CD8-positive, alpha-beta memory T cell (primary cell): ENCODE results near the gene ITPR2. TPM values are rescaled to one million over a fixed set of nuclear protein-coding genes. Genes with fewer than 3 reads are reported as not detected.

Source experiments
- CTCF ChIA-PET: fragments of 350-600 bp; sonication (Branson Sonifier 250); formaldehyde crosslinking; loops from one replicate; lab custom pipeline; 2021; ENCODE audit warnings: antibody characterized with exemption; lab: Charles Lee
- POLR2A ChIA-PET: fragments of 350-600 bp; sonication (Branson Sonifier 250); formaldehyde crosslinking; loops from one replicate; lab custom pipeline; 2021; ENCODE audit warnings: antibody characterized with exemption; lab: Charles Lee
- DNase-seq, 5 donors: peaks; one replicate each; pipeline versions ENCODE4 v3.0.0 to v3.0.0-alpha.2; 2020 to 2022; ENCODE audit warnings: mixed read lengths in 1 of 5
- H3K27ac ChIP-seq: one replicate; pipeline ENCODE4 v1.7.0; 2013; ENCODE audit warnings: low read depth, mild to moderate bottlenecking, low read length, moderate library complexity
- H3K27me3 ChIP-seq: 2 replicates; pipeline ENCODE4 v1.7.0; 2013; ENCODE audit warnings: low read length, mild to moderate bottlenecking; ENCODE audit not compliant: insufficient read depth, poor library complexity, severe bottlenecking
- H3K36me3 ChIP-seq: 2 replicates; pipeline ENCODE4 v1.7.0; 2013; ENCODE audit warnings: mild to moderate bottlenecking, low read length, moderate library complexity; ENCODE audit not compliant: insufficient read depth
- H3K4me1 ChIP-seq: 2 replicates; pipeline ENCODE4 v1.7.0; 2013; ENCODE audit warnings: mild to moderate bottlenecking, low read length, moderate library complexity; ENCODE audit not compliant: insufficient read depth
- H3K4me3 ChIP-seq: 2 replicates; pipeline ENCODE4 v1.7.0; 2013; ENCODE audit warnings: mild to moderate bottlenecking, low read length
- H3K9me3 ChIP-seq: 2 replicates; pipeline ENCODE4 v1.7.0; 2013; ENCODE audit warnings: mild to moderate bottlenecking, low read length
- H3K27ac Mint-ChIP-seq, 8 donors: one replicate each; pipeline ENCODE4 v1.8.0; 2020 to 2021; ENCODE audit warnings: mixed read lengths in 8 of 8, mild to moderate bottlenecking in 6 of 8, inconsistent platforms in 3 of 8, moderate library complexity in 3 of 8
- H3K27me3 Mint-ChIP-seq, 2 donors: one replicate each; pipeline ENCODE4 v1.8.0; 2020 to 2021; ENCODE audit warnings: mixed read lengths in 2 of 2, mild to moderate bottlenecking in 1 of 2, moderate library complexity in 1 of 2
- H3K36me3 Mint-ChIP-seq, 3 donors: one replicate each; pipeline ENCODE4 v1.8.0; 2020 to 2021; ENCODE audit warnings: mixed read lengths in 3 of 3, inconsistent platforms in 1 of 3, mild to moderate bottlenecking in 1 of 3
- H3K4me1 Mint-ChIP-seq, 3 donors: one replicate each; pipeline ENCODE4 v1.8.0; 2020 to 2021; ENCODE audit warnings: mixed read lengths in 3 of 3, inconsistent platforms in 1 of 3, mild to moderate bottlenecking in 1 of 3
- H3K4me3 Mint-ChIP-seq, 7 donors: one replicate each; pipeline ENCODE4 v1.8.0; 2020 to 2021; ENCODE audit warnings: mixed read lengths in 7 of 7, mild to moderate bottlenecking in 6 of 7, moderate library complexity in 4 of 7, inconsistent platforms in 2 of 7
- H3K9me3 Mint-ChIP-seq, 5 donors: one replicate each; pipeline ENCODE4 v1.8.0; 2020 to 2022; ENCODE audit warnings: mixed read lengths in 5 of 5, mild to moderate bottlenecking in 3 of 5, moderate library complexity in 2 of 5, inconsistent platforms in 1 of 5
- polyA plus RNA-seq: library from polyadenylated mRNA; unstranded; fragments of 300-500 nt; fragmentation: Illumina TruSeq; gene quantifications from one replicate; pipeline ENCODE4 v1.2.3, GENCODE V29; 2021
- total RNA-seq, 2 experiments: library from RNA; stranded (reverse); gene quantifications; one replicate each; pipeline ENCODE4 v1.2.3, GENCODE V29; 2021

The ITPR2 gene
- total and polyA plus RNA-seq, 3 experiments from 2014 or later: 13.0 to 29.4 (median 24.0) TPM

DNA sequence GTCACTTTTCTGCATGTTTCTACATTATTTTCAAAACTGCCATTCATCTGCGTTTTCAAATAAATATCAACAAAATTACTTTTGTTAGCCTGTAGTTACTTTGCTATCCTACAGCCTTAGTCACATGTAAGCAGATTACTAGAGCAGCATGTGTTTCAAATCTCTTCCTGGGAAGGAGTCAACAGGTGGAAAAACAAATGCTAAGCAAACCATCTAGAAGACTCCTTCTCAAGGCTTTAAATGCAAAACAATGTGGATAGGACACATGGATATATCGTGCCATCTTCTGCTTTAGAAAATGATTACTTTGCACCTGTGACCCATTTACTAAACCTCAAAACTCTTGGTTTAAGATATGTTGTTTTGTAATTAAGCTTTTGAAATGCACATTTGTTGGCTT is 528.7 kb downstream of the ITPR2 start:
- H3K27me3 ChIP-seq: no peaks in the 10 kb centered on the region
- Mint-ChIP-seq H3K4me1 (peaks cover 6 to 11% (median 6%) of the 10 kb centered on the region in 3 donors), H3K9me3 (peaks cover 0 to 9% (median 2%) of the 10 kb centered on the region in 5 donors), H3K27ac (no peak overlapping the region), H3K36me3 (peaks cover 0 to 2% (median 0%) of the 10 kb centered on the region in 3 donors), H3K27me3 (peaks cover 9 to 17% of the 10 kb centered on the region in 2 donors), H3K4me3 (no peak overlapping the region)
- H3K4me3 ChIP-seq: no peak overlapping the region
- no peak for DNase-seq
- ChIA-PET CTCF (no interaction called here), POLR2A (no interaction called here)
- no peaks in the 10 kb centered on the region for H3K9me3 ChIP-seq
- H3K4me1 ChIP-seq: no peaks in the 10 kb centered on the region
- no peak overlapping the region for H3K27ac ChIP-seq
- H3K36me3 ChIP-seq: no peaks in the 10 kb centered on the region

DNA sequence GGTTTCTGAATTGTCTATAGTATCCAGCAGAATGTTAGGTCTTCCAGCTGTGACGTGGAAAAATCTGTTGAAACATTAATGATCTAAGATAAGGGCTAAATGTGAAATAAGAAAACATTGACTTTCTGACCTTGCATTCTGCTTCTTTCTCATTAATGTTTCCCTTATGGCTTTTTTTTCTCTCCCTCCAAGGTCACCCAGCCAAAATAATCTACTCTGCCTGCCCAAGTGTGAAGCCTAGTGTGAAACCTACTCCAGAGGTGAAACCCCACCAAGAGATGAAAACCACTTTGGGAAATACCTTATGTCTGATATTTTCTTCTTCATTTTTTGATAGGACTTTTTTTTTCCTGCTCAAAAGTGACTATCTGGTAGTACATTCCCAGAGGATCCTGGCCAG is 529.6 kb downstream of the ITPR2 start:
- no peaks in the 10 kb centered on the region for H3K4me1 ChIP-seq
- peaks cover 9 to 17% of the 10 kb centered on the region in 2 donors for H3K27me3 Mint-ChIP-seq
- no peak overlapping the region for H3K4me3 ChIP-seq
- H3K9me3 Mint-ChIP-seq: peaks cover 0 to 9% (median 0%) of the 10 kb centered on the region in 5 donors
- ChIA-PET POLR2A (no interaction called here), CTCF (no interaction called here)
- peaks cover 13 to 19% (median 15%) of the 10 kb centered on the region in 3 donors for H3K4me1 Mint-ChIP-seq
- no peak for DNase-seq
- no peak overlapping the region for H3K4me3 Mint-ChIP-seq
- H3K27ac Mint-ChIP-seq: no peak overlapping the region
- H3K36me3 ChIP-seq: no peaks in the 10 kb centered on the region
- no peak overlapping the region for H3K27ac ChIP-seq
- H3K36me3 Mint-ChIP-seq: peaks cover 0 to 2% (median 0%) of the 10 kb centered on the region in 3 donors
- no peaks in the 10 kb centered on the region for H3K9me3 ChIP-seq
- H3K27me3 ChIP-seq: no peaks in the 10 kb centered on the region

DNA sequence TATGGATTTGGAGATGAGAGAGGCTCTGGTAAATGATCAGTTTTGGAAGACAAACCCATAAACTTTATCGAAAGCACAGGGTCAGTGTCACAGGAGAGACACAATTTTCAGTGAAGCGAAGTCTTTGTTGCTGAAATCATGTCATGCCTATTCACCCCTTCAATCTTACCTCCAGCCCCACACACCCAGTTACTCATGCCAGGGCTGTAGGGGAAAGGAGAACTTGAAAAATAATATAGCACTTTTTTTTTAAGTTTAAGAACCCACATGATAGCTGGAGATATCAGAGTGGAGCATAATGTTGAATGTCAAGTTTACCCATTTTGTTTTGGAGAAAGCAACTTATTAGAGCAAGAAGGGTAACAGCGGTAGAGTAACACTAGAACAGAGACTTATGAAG is 530.2 kb downstream of the ITPR2 start:
- H3K4me1 ChIP-seq: no peaks in the 10 kb centered on the region
- POLR2A ChIA-PET: no interaction called here
- CTCF ChIA-PET: no interaction called here
- no peak for DNase-seq
- H3K27me3 ChIP-seq: no peaks in the 10 kb centered on the region
- no peak overlapping the region for H3K4me3 Mint-ChIP-seq
- H3K4me3 ChIP-seq: no peak overlapping the region
- no peaks in the 10 kb centered on the region for H3K9me3 ChIP-seq
- H3K36me3 ChIP-seq: no peaks in the 10 kb centered on the region
- peaks cover 0 to 9% (median 0%) of the 10 kb centered on the region in 5 donors for H3K9me3 Mint-ChIP-seq
- peaks cover 8 to 17% of the 10 kb centered on the region in 2 donors for H3K27me3 Mint-ChIP-seq
- H3K4me1 Mint-ChIP-seq: peaks cover 17 to 24% (median 20%) of the 10 kb centered on the region in 3 donors
- H3K27ac Mint-ChIP-seq: no peak overlapping the region
- H3K36me3 Mint-ChIP-seq: peaks cover 0 to 2% (median 0%) of the 10 kb centered on the region in 3 donors
- H3K27ac ChIP-seq: no peak overlapping the region

DNA sequence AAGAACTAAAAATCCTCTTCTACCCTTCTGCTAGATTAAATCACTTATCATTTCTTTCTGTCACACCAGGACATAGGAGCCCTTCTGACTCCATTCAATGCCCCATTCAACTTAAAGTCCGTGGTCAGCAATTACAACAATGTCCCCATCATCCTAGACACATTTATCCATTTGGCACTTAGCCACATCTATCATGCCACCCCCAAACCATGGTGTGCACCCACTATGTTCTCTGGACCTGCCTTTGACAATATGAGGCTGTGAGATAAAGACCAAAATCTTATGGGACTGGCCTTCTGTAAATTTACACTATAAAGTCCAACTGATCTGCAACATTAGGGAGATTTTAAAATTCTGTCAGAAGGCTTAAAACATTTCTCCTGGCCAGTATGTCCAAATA is 533.2 kb downstream of the ITPR2 start:
- H3K4me3 ChIP-seq: no peak overlapping the region
- no peaks in the 10 kb centered on the region for H3K9me3 ChIP-seq
- Mint-ChIP-seq H3K36me3 (peaks cover 0 to 4% (median 2%) of the 10 kb centered on the region in 3 donors), H3K27ac (peak overlapping the region in 4 of 8 donors; percentile 4 to 45 (median 10)), H3K27me3 (peaks cover 0 to 7% of the 10 kb centered on the region in 2 donors), H3K9me3 (no peaks in the 10 kb centered on the region), H3K4me1 (peaks cover 17 to 24% (median 20%) of the 10 kb centered on the region in 3 donors), H3K4me3 (peak overlapping the region; percentile 6 to 80 (median 63))
- H3K4me1 ChIP-seq: no peaks in the 10 kb centered on the region
- H3K27ac ChIP-seq: no peak overlapping the region
- CTCF ChIA-PET: no interaction called here
- no peak for DNase-seq
- POLR2A ChIA-PET: no interaction called here
- no peaks in the 10 kb centered on the region for H3K27me3 ChIP-seq
- no peaks in the 10 kb centered on the region for H3K36me3 ChIP-seq

DNA sequence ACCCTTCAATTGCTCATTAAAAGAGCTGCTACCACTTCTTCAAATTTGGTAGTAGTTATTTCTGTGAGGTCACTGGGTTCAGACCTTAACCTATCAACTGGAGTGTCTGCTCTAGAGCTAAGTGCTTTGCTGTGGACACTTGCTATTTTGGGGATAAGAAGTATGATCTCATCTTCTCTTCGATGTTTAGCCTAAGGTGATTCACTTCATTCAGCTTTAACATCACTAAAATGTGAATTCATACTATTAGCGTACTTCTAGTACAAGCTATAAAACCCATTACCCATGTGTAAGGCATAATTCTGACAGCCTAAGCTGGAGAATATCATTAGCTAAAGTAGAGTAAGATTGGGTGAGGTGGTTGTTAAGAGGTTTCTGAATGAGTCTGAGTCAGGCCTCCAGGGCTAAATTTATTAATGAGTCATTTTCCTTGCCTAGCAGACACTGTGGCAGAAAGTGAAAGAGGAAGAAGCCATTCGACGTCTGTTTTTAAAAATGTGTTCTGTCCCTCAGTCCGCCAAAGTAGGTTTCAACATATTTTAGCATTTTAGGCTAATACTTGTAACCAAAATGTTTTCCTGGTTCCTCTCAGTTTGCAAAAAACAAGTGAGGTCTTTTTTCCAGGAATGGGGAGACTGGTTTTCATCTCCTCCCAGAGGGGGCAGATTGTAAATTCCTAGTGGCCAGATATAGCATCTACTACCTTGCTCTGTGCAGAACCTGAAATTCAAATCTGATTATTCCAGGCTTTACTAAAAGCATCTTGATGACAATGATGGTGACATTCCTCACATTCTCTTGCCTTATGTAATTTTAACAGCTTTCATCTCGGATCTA is 534.0 kb downstream of the ITPR2 start:
- Mint-ChIP-seq H3K4me3 (peak overlapping the region; percentile 42 to 80 (median 63)), H3K27me3 (peaks cover 0 to 5% of the 10 kb centered on the region in 2 donors), H3K9me3 (no peaks in the 10 kb centered on the region), H3K36me3 (peaks cover 0 to 4% (median 2%) of the 10 kb centered on the region in 3 donors), H3K4me1 (peaks cover 17 to 24% (median 20%) of the 10 kb centered on the region in 3 donors), H3K27ac (peak overlapping the region in 5 of 8 donors; percentile 3 to 70 (median 45))
- Histone ChIP-seq H3K27me3 (no peaks in the 10 kb centered on the region), H3K27ac (no peak overlapping the region), H3K4me1 (no peaks in the 10 kb centered on the region), H3K9me3 (no peaks in the 10 kb centered on the region), H3K36me3 (no peaks in the 10 kb centered on the region), H3K4me3 (peak overlapping the region; percentile 17)
- POLR2A ChIA-PET: no interaction called here
- CTCF ChIA-PET: interaction anchor here (0.9 kb wide), 1 partner anchor 13 kb away, joined by 4 read pairs; no protein-coding TSS in a partner anchor
- DNase-seq: peak in 1 of 5 donors; percentile 3

DNA sequence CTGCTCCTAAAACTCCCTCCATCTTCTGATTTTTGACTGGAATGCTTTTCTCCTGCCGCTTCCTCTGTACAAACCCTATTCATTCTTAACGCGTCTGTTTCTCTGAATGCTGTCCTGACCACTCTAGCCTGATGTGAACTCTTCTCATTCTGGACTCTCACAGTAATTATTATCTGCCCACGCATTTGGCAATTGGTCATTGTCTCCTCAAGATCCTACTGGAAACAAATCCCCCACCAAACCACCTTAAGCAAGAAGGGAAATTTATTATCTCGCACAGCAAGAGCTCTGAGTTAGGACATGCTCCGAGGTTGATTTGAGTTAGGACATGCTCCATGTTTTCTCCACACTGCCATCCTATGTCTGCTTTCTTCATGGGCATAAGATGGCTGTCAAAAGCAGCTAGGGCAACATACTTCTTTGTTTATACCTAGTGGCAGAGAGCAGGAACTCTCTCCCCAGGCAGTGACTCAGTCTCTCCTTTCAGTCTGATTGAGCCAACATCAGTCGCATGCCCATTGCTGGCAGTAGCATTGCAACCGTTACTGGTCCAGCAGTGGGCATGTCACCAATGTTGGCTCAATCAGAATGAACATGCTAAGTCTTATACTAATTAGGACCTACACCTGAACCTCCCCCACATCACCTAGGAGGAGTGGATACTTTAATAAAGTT is 535.5 kb downstream of the ITPR2 start:
- peaks cover 0 to 4% (median 2%) of the 10 kb centered on the region in 3 donors for H3K36me3 Mint-ChIP-seq
- Histone ChIP-seq H3K4me1 (no peaks in the 10 kb centered on the region), H3K27me3 (no peaks in the 10 kb centered on the region), H3K4me3 (no peak overlapping the region), H3K9me3 (no peaks in the 10 kb centered on the region), H3K27ac (no peak overlapping the region), H3K36me3 (no peaks in the 10 kb centered on the region)
- peak overlapping the region in 1 of 7 donors; percentile 19 for H3K4me3 Mint-ChIP-seq
- DNase-seq: no peak
- H3K4me1 Mint-ChIP-seq: peaks cover 17 to 24% (median 20%) of the 10 kb centered on the region in 3 donors
- ChIA-PET CTCF (no interaction called here), POLR2A (no interaction called here)
- no peaks in the 10 kb centered on the region for H3K9me3 Mint-ChIP-seq
- no peak overlapping the region for H3K27ac Mint-ChIP-seq
- H3K27me3 Mint-ChIP-seq: no peaks in the 10 kb centered on the region

DNA sequence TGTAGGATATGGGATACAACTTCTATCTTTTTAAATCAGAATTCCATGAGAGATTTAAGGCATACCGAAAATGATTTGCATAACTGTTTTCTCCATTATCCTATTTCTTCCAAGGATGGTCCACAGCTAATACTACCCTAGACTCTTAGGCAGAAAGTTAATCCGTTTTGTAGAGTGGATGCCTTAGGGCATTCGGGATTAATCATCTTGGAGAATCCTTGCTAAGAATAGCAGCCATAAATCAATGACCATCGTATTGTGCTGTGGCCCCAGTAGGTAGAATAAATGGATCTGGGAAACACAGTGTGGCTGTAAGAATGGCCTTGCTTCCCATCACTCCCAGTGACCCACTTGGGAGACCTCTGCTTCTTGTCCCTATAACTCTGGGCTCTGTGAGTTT is 538.0 kb downstream of the ITPR2 start:
- Mint-ChIP-seq H3K4me3 (no peak overlapping the region), H3K27me3 (no peaks in the 10 kb centered on the region), H3K36me3 (peaks cover 0 to 4% (median 0%) of the 10 kb centered on the region in 3 donors), H3K4me1 (peaks cover 17 to 21% (median 20%) of the 10 kb centered on the region in 3 donors), H3K27ac (no peak overlapping the region), H3K9me3 (no peaks in the 10 kb centered on the region)
- H3K9me3 ChIP-seq: no peaks in the 10 kb centered on the region
- ChIA-PET POLR2A (no interaction called here), CTCF (no interaction called here)
- no peaks in the 10 kb centered on the region for H3K36me3 ChIP-seq
- no peak for DNase-seq
- no peak overlapping the region for H3K27ac ChIP-seq
- no peaks in the 10 kb centered on the region for H3K4me1 ChIP-seq
- no peaks in the 10 kb centered on the region for H3K27me3 ChIP-seq
- H3K4me3 ChIP-seq: no peak overlapping the region

DNA sequence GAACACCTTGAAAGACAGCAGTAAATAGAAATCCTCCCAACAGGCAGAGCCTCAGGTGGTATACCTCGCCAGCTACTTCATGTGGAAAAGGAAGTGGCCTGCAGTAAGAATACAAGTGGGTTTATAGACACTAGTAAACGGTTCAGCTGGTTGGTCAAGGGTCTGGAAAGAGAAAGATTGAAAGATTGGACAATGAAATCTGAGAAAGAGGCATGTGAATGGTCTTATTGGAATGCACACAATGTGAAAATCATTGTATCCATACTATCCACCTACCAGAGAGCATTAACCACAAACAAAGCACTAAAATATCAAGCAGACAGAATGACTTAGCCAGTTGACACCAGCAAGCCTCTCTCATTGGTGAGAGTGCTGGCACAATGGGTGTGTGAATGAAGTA is 539.4 kb downstream of the ITPR2 start:
- H3K4me1 ChIP-seq: no peaks in the 10 kb centered on the region
- ChIA-PET POLR2A (no interaction called here), CTCF (no interaction called here)
- no peaks in the 10 kb centered on the region for H3K9me3 ChIP-seq
- H3K4me3 ChIP-seq: no peak overlapping the region
- no peaks in the 10 kb centered on the region for H3K27me3 Mint-ChIP-seq
- no peak overlapping the region for H3K27ac ChIP-seq
- no peak overlapping the region for H3K27ac Mint-ChIP-seq
- no peaks in the 10 kb centered on the region for H3K27me3 ChIP-seq
- H3K36me3 Mint-ChIP-seq: peaks cover 0 to 4% (median 0%) of the 10 kb centered on the region in 3 donors
- H3K9me3 Mint-ChIP-seq: no peaks in the 10 kb centered on the region
- H3K4me3 Mint-ChIP-seq: no peak overlapping the region
- peaks cover 5 to 8% (median 7%) of the 10 kb centered on the region in 3 donors for H3K4me1 Mint-ChIP-seq
- H3K36me3 ChIP-seq: no peaks in the 10 kb centered on the region
- no peak for DNase-seq
